Measurements from ENCODE around the gene ERAL1. TPM values are rescaled to one million over a fixed set of nuclear protein-coding genes. Genes with fewer than 3 reads are reported as not detected.
"Not testable (repeated sequence)": the region's sequence is repeated elsewhere in the genome, so short reads cannot be mapped to it uniquely, and the experiment has no call there.

Gene ERAL1
- total RNA-seq, 4 donors from 2014 or later, result 19.0 to 67.6 (median 32.3) TPM

GRCh38 chr17:28827672-28828071, 27.1 kb upstream of the ERAL1 start:
- no peaks in the 10 kb centered on the region for H3K4me1 ChIP-seq
- intact Hi-C loops (cut with DNase I; ENCODE audit: low total_unique reads), result no loop called here
- H3K9me3 ChIP-seq, result no peaks in the 10 kb centered on the region
- no peak for DNase-seq
- H3K4me3 ChIP-seq, result no peak overlapping the region
- no peak overlapping the region for H3K27ac ChIP-seq
- TF ChIP-seq, protein P1, sequence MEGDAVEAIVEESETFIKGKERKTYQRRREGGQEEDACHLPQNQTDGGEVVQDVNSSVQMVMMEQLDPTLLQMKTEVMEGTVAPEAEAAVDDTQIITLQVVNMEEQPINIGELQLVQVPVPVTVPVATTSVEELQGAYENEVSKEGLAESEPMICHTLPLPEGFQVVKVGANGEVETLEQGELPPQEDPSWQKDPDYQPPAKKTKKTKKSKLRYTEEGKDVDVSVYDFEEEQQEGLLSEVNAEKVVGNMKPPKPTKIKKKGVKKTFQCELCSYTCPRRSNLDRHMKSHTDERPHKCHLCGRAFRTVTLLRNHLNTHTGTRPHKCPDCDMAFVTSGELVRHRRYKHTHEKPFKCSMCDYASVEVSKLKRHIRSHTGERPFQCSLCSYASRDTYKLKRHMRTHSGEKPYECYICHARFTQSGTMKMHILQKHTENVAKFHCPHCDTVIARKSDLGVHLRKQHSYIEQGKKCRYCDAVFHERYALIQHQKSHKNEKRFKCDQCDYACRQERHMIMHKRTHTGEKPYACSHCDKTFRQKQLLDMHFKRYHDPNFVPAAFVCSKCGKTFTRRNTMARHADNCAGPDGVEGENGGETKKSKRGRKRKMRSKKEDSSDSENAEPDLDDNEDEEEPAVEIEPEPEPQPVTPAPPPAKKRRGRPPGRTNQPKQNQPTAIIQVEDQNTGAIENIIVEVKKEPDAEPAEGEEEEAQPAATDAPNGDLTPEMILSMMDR (IDR thresholded peaks at IDR 0.05), result no peak
- no peak for TF ChIP-seq POLR2A (IDR thresholded peaks at IDR 0.05)
- H3K27me3 ChIP-seq, result no peaks in the 10 kb centered on the region
- no peaks in the 10 kb centered on the region for H3K36me3 ChIP-seq

GRCh38 chr17:28828294-28829040, 26.3 kb upstream of the ERAL1 start:
- H3K9me3 ChIP-seq, result no peaks in the 10 kb centered on the region
- H3K4me1 ChIP-seq, result no peaks in the 10 kb centered on the region
- no peaks in the 10 kb centered on the region for H3K36me3 ChIP-seq
- no peak for TF ChIP-seq POLR2A (IDR thresholded peaks at IDR 0.05)
- TF ChIP-seq, protein P1 (IDR thresholded peaks at IDR 0.05), result no peak
- H3K4me3 ChIP-seq, result no peak overlapping the region
- no peak overlapping the region for H3K27ac ChIP-seq
- no peak for DNase-seq
- intact Hi-C loops (cut with DNase I; ENCODE audit: low total_unique reads), result no loop called here
- no peaks in the 10 kb centered on the region for H3K27me3 ChIP-seq

DNA sequence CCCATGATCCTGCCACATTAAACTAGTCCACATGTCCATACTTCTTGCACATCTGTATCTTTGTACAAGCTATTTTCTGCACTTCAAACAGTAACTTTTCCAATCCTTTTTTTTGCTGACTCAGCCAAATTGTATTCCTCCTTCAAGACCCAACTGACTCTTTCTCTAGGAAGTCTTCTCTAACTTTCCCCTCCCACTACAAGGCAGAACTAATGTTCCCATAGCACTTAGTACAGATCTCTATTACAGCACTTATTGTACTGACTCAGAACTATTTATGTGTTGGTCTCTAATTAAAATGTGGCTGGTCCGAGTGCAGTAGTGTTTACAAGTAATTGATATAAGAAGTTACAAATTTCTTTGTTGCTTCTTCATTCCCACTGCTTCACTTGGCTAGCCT, 20.4 kb upstream of the ERAL1 start:
- TF ChIP-seq, protein P1 (IDR thresholded peaks at IDR 0.05), result no peak
- TF ChIP-seq POLR2A (IDR thresholded peaks at IDR 0.05), result no peak
- no peak overlapping the region for H3K27ac ChIP-seq
- H3K27me3 ChIP-seq, result no peaks in the 10 kb centered on the region
- no peak overlapping the region for H3K4me3 ChIP-seq
- no peaks in the 10 kb centered on the region for H3K36me3 ChIP-seq
- H3K9me3 ChIP-seq, result no peaks in the 10 kb centered on the region
- DNase-seq, result no peak
- intact Hi-C loops (cut with DNase I; ENCODE audit: low total_unique reads), result no loop called here
- no peaks in the 10 kb centered on the region for H3K4me1 ChIP-seq

- H3K4me3 ChIP-seq; intact Hi-C loops (cut with DNase I; ENCODE audit: low total_unique reads); H3K4me1 ChIP-seq; DNase-seq; H3K27ac ChIP-seq; H3K27me3 ChIP-seq; H3K9me3 ChIP-seq; H3K36me3 ChIP-seq: not testable (repeated sequence)
Observed at GRCh38 chr17:28836541-28836940, 18.3 kb upstream of the ERAL1 start.

GRCh38 chr17:28839221-28839620, 15.6 kb upstream of the ERAL1 start:
- TF ChIP-seq POLR2A (IDR thresholded peaks at IDR 0.05), result no peak
- TF ChIP-seq, protein P1 (IDR thresholded peaks at IDR 0.05), result no peak
- no peaks in the 10 kb centered on the region for H3K27me3 ChIP-seq
- H3K9me3 ChIP-seq, result no peaks in the 10 kb centered on the region
- H3K4me1 ChIP-seq, result peaks cover 0 to 5% of the 10 kb centered on the region in 2 donors
- intact Hi-C loops (cut with DNase I; ENCODE audit: low total_unique reads), result no loop called here
- no peaks in the 10 kb centered on the region for H3K36me3 ChIP-seq
- no peak for DNase-seq
- H3K4me3 ChIP-seq, result no peak overlapping the region
- no peak overlapping the region for H3K27ac ChIP-seq
